ENCODE results near the gene ARSG. TPM values are rescaled to one million over a fixed set of nuclear protein-coding genes. Genes with fewer than 3 reads are reported as not detected.

ARSG gene
- polyA plus RNA-seq, 3 donors: 15.5 to 19.3 (median 19.2) TPM

DNA sequence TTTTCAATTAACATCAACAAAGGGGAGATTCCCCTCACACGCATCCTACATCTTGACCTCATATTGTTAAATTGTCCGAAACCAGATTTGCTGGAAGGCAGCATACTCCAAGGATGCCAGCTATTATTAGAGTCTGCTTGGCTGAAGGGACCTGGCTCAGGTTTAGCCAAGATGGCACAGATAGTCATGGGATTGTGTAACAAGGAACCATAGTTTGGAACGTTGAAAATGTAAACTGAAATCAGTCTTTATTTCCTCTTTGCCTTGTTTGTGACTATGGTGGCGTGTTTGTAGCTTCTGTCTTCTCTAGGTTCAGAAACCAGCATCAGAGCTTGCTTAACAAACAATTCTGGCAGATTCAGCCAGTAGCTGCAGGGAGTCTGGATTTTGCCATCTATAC, 5.9 kb downstream of the ARSG start:
- Mint-ChIP-seq H3K36me3 (peaks cover 6 to 18% of the 10 kb centered on the region in 2 donors), H3K9me3 (peaks cover 0 to 5% (median 0%) of the 10 kb centered on the region in 7 donors), H3K27ac (peak overlapping the region; percentile 92 to 97 (median 94)), H3K4me3 (no peak overlapping the region), H3K4me1 (peaks cover 68% of the 10 kb centered on the region), H3K27me3 (ENCODE audit: low read depth in 3 of 3) (peaks cover 0 to 2% (median 0%) of the 10 kb centered on the region in 3 donors)
- H3K79me2 ChIP-seq (ENCODE audit: insufficient read depth, low read length): peaks cover 25% of the 10 kb centered on the region
- H3K36me3 ChIP-seq (replicated peaks in 1 of 2; ENCODE audit: control insufficient read depth in 1 of 2, insufficient read depth in 2 of 2, low read length in 2 of 2): no peaks in the 10 kb centered on the region
- no peaks in the 10 kb centered on the region for H3K27me3 ChIP-seq (ENCODE audit: control insufficient read depth in 2 of 2, insufficient read depth in 2 of 2, low read length in 2 of 2)
- peak overlapping the region; percentile 81 to 83 for H3K27ac ChIP-seq (ENCODE audit: low read depth in 1 of 2, low read length in 2 of 2)
- H3K4me3 ChIP-seq (replicated peaks in 1 of 3; ENCODE audit: low read depth in 2 of 3, low read length in 3 of 3): no peak overlapping the region
- no peaks in the 10 kb centered on the region for H4K20me1 ChIP-seq (ENCODE audit: insufficient read depth, low read length)
- no peak overlapping the region for H3K4me2 ChIP-seq (replicated peaks; ENCODE audit: extremely low read depth, low read length, poor library complexity, severe bottlenecking)
- H3K9ac ChIP-seq (ENCODE audit: insufficient read depth, low read length, poor library complexity, severe bottlenecking): peak overlapping the region; percentile 28
- 44% methylated on average over 2 of the region's 4 CpGs for WGBS (ENCODE audit: insufficient coverage)
- peaks cover 64 to 67% of the 10 kb centered on the region in 2 donors for H3K4me1 ChIP-seq (ENCODE audit: control insufficient read depth in 1 of 2, insufficient read depth in 2 of 2, low read length in 2 of 2)
- DNase-seq: peak; percentile 75 to 92 (median 83)
- intact Hi-C loops (cut with micrococcal nuclease): no loop called here
- H2AFZ ChIP-seq (ENCODE audit: insufficient read depth, low read depth, low read length, poor library complexity, severe bottlenecking): no peak overlapping the region
- TF ChIP-seq, protein P1, sequence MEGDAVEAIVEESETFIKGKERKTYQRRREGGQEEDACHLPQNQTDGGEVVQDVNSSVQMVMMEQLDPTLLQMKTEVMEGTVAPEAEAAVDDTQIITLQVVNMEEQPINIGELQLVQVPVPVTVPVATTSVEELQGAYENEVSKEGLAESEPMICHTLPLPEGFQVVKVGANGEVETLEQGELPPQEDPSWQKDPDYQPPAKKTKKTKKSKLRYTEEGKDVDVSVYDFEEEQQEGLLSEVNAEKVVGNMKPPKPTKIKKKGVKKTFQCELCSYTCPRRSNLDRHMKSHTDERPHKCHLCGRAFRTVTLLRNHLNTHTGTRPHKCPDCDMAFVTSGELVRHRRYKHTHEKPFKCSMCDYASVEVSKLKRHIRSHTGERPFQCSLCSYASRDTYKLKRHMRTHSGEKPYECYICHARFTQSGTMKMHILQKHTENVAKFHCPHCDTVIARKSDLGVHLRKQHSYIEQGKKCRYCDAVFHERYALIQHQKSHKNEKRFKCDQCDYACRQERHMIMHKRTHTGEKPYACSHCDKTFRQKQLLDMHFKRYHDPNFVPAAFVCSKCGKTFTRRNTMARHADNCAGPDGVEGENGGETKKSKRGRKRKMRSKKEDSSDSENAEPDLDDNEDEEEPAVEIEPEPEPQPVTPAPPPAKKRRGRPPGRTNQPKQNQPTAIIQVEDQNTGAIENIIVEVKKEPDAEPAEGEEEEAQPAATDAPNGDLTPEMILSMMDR (IDR thresholded peaks at IDR 0.05): no peak
- H3K9me3 ChIP-seq (replicated peaks in 1 of 2; ENCODE audit: control insufficient read depth in 1 of 2, insufficient read depth in 1 of 2, low read length in 2 of 2): no peaks in the 10 kb centered on the region

DNA sequence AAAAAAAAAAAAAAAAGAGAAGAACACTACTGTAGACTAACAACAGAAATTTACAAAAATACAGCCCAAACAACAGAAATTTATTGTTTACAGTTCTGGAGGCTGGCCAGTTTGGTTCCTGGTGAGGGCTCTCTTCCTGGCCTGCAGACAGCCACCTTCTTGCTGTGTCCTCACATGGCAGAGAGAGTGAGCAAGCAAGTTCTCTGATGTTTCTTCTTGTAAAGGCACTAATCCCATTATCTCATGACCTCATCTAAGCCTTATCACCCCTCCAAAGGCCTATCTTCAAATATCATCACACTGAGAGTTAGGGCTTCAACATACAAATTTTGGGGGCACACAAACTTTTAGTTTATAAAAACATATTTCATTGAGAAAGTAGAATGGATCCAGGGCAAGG, 7.3 kb downstream of the ARSG start:
- H3K4me1 ChIP-seq (ENCODE audit: control insufficient read depth in 1 of 2, insufficient read depth in 2 of 2, low read length in 2 of 2): peaks cover 50 to 53% of the 10 kb centered on the region in 2 donors
- H3K9me3 ChIP-seq (replicated peaks in 1 of 2; ENCODE audit: control insufficient read depth in 1 of 2, insufficient read depth in 1 of 2, low read length in 2 of 2): no peaks in the 10 kb centered on the region
- TF ChIP-seq, protein P1 (IDR thresholded peaks at IDR 0.05): no peak
- H2AFZ ChIP-seq (ENCODE audit: insufficient read depth, low read depth, low read length, poor library complexity, severe bottlenecking): no peak overlapping the region
- H3K27me3 ChIP-seq (ENCODE audit: control insufficient read depth in 2 of 2, insufficient read depth in 2 of 2, low read length in 2 of 2): no peaks in the 10 kb centered on the region
- H3K36me3 Mint-ChIP-seq: peaks cover 6 to 21% of the 10 kb centered on the region in 2 donors
- peaks cover 16% of the 10 kb centered on the region for H3K79me2 ChIP-seq (ENCODE audit: insufficient read depth, low read length)
- peaks cover 0 to 2% (median 0%) of the 10 kb centered on the region in 3 donors for H3K27me3 Mint-ChIP-seq (ENCODE audit: low read depth in 3 of 3)
- H3K4me2 ChIP-seq (replicated peaks; ENCODE audit: extremely low read depth, low read length, poor library complexity, severe bottlenecking): no peak overlapping the region
- no peaks in the 10 kb centered on the region for H4K20me1 ChIP-seq (ENCODE audit: insufficient read depth, low read length)
- H3K4me3 Mint-ChIP-seq: no peak overlapping the region
- H3K9ac ChIP-seq (ENCODE audit: insufficient read depth, low read length, poor library complexity, severe bottlenecking): no peak overlapping the region
- intact Hi-C loops (cut with micrococcal nuclease): no loop called here
- H3K4me1 Mint-ChIP-seq: peaks cover 60% of the 10 kb centered on the region
- H3K9me3 Mint-ChIP-seq: peaks cover 0 to 5% (median 1%) of the 10 kb centered on the region in 7 donors
- no peaks in the 10 kb centered on the region for H3K36me3 ChIP-seq (replicated peaks in 1 of 2; ENCODE audit: control insufficient read depth in 1 of 2, insufficient read depth in 2 of 2, low read length in 2 of 2)
- peak overlapping the region; percentile 81 to 83 for H3K27ac ChIP-seq (ENCODE audit: low read depth in 1 of 2, low read length in 2 of 2)
- H3K4me3 ChIP-seq (replicated peaks in 1 of 3; ENCODE audit: low read depth in 2 of 3, low read length in 3 of 3): no peak overlapping the region
- peak overlapping the region in 6 of 7 donors; percentile 53 to 97 (median 88) for H3K27ac Mint-ChIP-seq
- DNase-seq: peak in 1 of 3 donors; percentile 35
